SK-N-SH (cell line): ENCODE results near the gene CYP26C1. TPM values are rescaled to one million over a fixed set of nuclear protein-coding genes. Genes with fewer than 3 reads are reported as not detected.
"Not testable (repeated sequence)": the region's sequence is repeated elsewhere in the genome, so short reads cannot be mapped to it uniquely, and the experiment has no call there.

Experiments used
- CTCF ChIA-PET: fragments of 300-600, 350-600 bp; formaldehyde crosslinking; extraction: SDS; loops from one replicate; lab custom pipeline; 2021; lab: Yijun Ruan, JAX
- POLR2A ChIA-PET: fragments of 350-600 bp; sonication (Branson Sonifier 250); formaldehyde crosslinking; extraction: SDS; loops from one replicate; lab custom pipeline; 2020; ENCODE audit warnings: antibody characterized with exemption, inconsistent platforms; lab: Yijun Ruan, JAX
- DNase-seq: peaks from one replicate; pipeline ENCODE4 v3.0.0; 2012
- H2AFZ ChIP-seq: fragments of 200-600 bp; sonication (generic); 2 replicates; pipeline ENCODE4 v1.8.1; 2016; ENCODE audit warnings: antibody characterized with exemption, mild to moderate bottlenecking, low read depth
- H3F3A ChIP-seq: fragments of 200-600 bp; sonication (generic); replicated peaks from 2 replicates; pipeline ENCODE3; 2016; ENCODE audit warnings: antibody characterized with exemption, mild to moderate bottlenecking; ENCODE audit not compliant: insufficient read depth
- H3K27ac ChIP-seq, 2 experiments: fragments of 200-500 bp in 1 of 2; fragments of 200-600 bp in 1 of 2; sonication (Bioruptor generic) in 1 of 2; sonication (generic), shearing (Covaris generic) in 1 of 2; 2 replicates each; pipeline versions ENCODE4 v1.5.1 to v1.6.1; 2014 to 2016; ENCODE audit warnings: low read depth in 2 of 2, inconsistent platforms in 1 of 2, low read length in 1 of 2, mild to moderate bottlenecking in 1 of 2, mixed read lengths in 1 of 2
- H3K27me3 ChIP-seq: fragments of 200-600 bp; sonication (generic), shearing (Covaris generic); 2 replicates; pipeline ENCODE4 v1.6.1; 2016; ENCODE audit warnings: mixed run types; ENCODE audit not compliant: insufficient read depth
- H3K36me3 ChIP-seq, 2 experiments: fragments of 200-500 bp in 1 of 2; fragments of 200-600 bp in 1 of 2; sonication (Bioruptor generic) in 1 of 2; sonication (generic) in 1 of 2; replicated peaks in 1 of 2; 2 replicates each; pipeline versions ENCODE3 to v1.5.1; 2014 to 2016; ENCODE audit warnings: low read length in 1 of 2, mild to moderate bottlenecking in 1 of 2; ENCODE audit not compliant: insufficient read depth in 2 of 2, control insufficient read depth in 1 of 2
- H3K4me1 ChIP-seq, 2 experiments: fragments of 200-500 bp in 1 of 2; fragments of 200-600 bp in 1 of 2; sonication (Bioruptor generic) in 1 of 2; sonication (generic), shearing (Covaris generic) in 1 of 2; 2 replicates each; pipeline versions ENCODE4 v1.5.1 to v1.6.1; 2014 to 2016; ENCODE audit warnings: low read depth in 1 of 2, low read length in 1 of 2, mixed run types in 1 of 2; ENCODE audit not compliant: insufficient read depth in 2 of 2, control insufficient read depth in 1 of 2
- H3K4me2 ChIP-seq: fragments of 200-600 bp; sonication (generic), shearing (Covaris generic); 2 replicates; pipeline ENCODE4 v1.6.1; 2017; ENCODE audit warnings: mixed run types
- H3K4me3 ChIP-seq, 2 experiments: fragments of 200-500 bp in 1 of 2; fragments of 200-600 bp in 1 of 2; sonication (Bioruptor generic) in 1 of 2; sonication (generic), shearing (Covaris generic) in 1 of 2; 2 replicates each; pipeline versions ENCODE4 v1.5.1 to v1.8.1; 2014 to 2016; ENCODE audit warnings: low read depth in 2 of 2, inconsistent platforms in 1 of 2, low read length in 1 of 2, mild to moderate bottlenecking in 1 of 2, mixed read lengths in 1 of 2, moderate library complexity in 1 of 2
- H3K79me2 ChIP-seq: fragments of 200-600 bp; sonication (generic); 2 replicates; pipeline ENCODE4 v1.8.1; 2017; ENCODE audit warnings: mild to moderate bottlenecking; ENCODE audit not compliant: insufficient read depth
- H3K9ac ChIP-seq: fragments of 200-600 bp; sonication (generic); 2 replicates; pipeline ENCODE4 v1.6.1; 2017; ENCODE audit warnings: mixed run types
- H3K9me2 ChIP-seq: fragments of 200-600 bp; sonication (generic); 2 replicates; pipeline ENCODE4 v1.6.1; 2017; ENCODE audit warnings: mixed run types
- H3K9me3 ChIP-seq: fragments of 200-600 bp; sonication (generic); 2 replicates; pipeline ENCODE4 v1.6.1; 2017; ENCODE audit warnings: mixed run types, mild to moderate bottlenecking, moderate library complexity
- H4K20me1 ChIP-seq: fragments of 200-600 bp; sonication (generic); 2 replicates; pipeline ENCODE4 v1.6.1; 2017; ENCODE audit warnings: mild to moderate bottlenecking, mixed run types; ENCODE audit not compliant: insufficient read depth
- FOXJ3 ChIP-seq: sonication (generic); formaldehyde crosslinking; IDR thresholded peaks from 2 replicates; pipeline ENCODE4 v1.5.1; 2020; ENCODE audit warnings: mild to moderate bottlenecking, missing genetic modification reagents
- GABPA ChIP-seq: IDR thresholded peaks from 2 replicates; pipeline ENCODE4 v1.4.0; 2012; ENCODE audit warnings: low read depth, mild to moderate bottlenecking
- JUND ChIP-seq: IDR thresholded peaks from 2 replicates; pipeline ENCODE4 v1.4.0; 2012
- NFIC ChIP-seq: IDR thresholded peaks from 2 replicates; pipeline ENCODE4 v1.4.0; 2012; ENCODE audit warnings: borderline replicate concordance
- RCOR1 ChIP-seq: fragments of 150-350 bp; IDR thresholded peaks from 2 replicates; pipeline ENCODE4 v1.6.1; 2017; ENCODE audit warnings: antibody characterized with exemption, low read length
- SIN3A ChIP-seq: IDR thresholded peaks from 2 replicates; pipeline ENCODE4 v1.6.1; 2012; ENCODE audit warnings: low read depth, mild to moderate bottlenecking, low read length, moderate library complexity, borderline replicate concordance
- TAF1 ChIP-seq: IDR thresholded peaks from 2 replicates; pipeline ENCODE4 v1.6.1; 2012; ENCODE audit warnings: low read depth, mild to moderate bottlenecking, low read length, moderate library complexity, borderline replicate concordance
- WGBS: methylation state at CpG from one replicate; pipeline ENCODE4 v1.1.6; 2017; ENCODE audit warnings: low lambda C conversion rate; 5-methylcytosine and 5-hydroxymethylcytosine counted together
- polyA plus RNA-seq, 3 experiments: library from polyadenylated mRNA; depleted of rRNA; stranded (reverse); fragments of >200 nt; gene quantifications; 2 replicates each; pipeline ENCODE4 v1.2.3, GENCODE V29; 2012
- TF ChIP-seq, protein P1 (sequence below): fragments of 200-600 bp; sonication (generic); IDR thresholded peaks from 2 replicates; pipeline ENCODE4 v1.6.1; 2017; ENCODE audit warnings: antibody characterized with exemption, mild to moderate bottlenecking, moderate library complexity
- TF ChIP-seq, protein P2 (sequence below): IDR thresholded peaks from 2 replicates; pipeline ENCODE4 v1.4.0; 2012; ENCODE audit warnings: low read depth, borderline replicate concordance
- TF ChIP-seq, protein P3 (sequence below): fragments of 150-350 bp; IDR thresholded peaks from 2 replicates; pipeline ENCODE4 v1.6.1; 2017; ENCODE audit warnings: antibody characterized with exemption, low read length, low read depth, borderline replicate concordance

CYP26C1 gene
- polyA plus RNA-seq, 1 of the 3 experiments (the other 2 are of a cell fraction), result not detected

DNA sequence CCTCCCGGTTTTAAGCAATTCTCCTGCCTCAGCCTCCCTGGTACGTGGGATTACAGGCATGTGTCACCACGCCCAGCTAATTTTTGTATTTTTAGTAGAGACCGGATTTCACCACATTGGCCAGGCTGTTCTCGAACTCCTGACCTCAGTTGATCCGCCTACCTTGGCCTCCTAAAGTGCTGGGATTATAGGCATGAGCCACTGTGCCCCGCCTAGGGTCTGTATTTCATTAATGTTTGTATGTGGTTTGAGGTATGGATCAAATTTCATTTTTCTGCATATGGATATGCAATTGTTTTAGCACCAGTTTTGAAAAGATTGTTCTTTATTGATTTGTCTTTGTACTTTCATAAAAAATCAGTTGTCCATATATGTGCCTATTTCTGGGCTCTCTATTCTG is 39.1 kb downstream of the CYP26C1 start:
- DNase-seq, result no peak
- CTCF ChIA-PET, result interaction anchor here (1.4 to 2.0 kb wide), 2 partner anchors 16 to 20 kb away, joined by 3 to 4 read pairs; no protein-coding TSS in a partner anchor
- no peaks in the 10 kb centered on the region for H3K9me2 ChIP-seq

DNA sequence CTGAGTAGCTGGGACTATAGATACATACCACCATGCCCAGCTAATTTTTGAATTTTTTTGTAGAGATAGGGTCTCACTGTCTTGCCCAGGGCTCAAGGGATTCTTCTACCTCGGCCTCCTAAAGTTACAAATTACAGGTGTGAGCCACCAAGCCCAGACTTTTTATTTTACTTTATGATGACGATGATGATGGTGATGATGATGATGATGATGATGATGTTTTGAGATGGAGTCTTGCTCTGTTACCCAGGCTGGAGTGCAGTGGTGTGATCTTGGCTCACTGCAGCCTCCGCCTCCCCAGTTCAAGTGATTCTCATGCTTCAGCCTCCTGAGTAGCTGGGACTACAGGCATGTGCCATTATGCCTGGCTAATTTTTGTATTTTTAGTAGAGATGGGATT is 40.5 kb downstream of the CYP26C1 start:
- H2AFZ ChIP-seq, H3K27ac ChIP-seq, DNase-seq, H4K20me1 ChIP-seq, H3K36me3 ChIP-seq, POLR2A ChIA-PET, H3K79me2 ChIP-seq, H3K27me3 ChIP-seq, H3K9me2 ChIP-seq, H3F3A ChIP-seq, H3K9ac ChIP-seq, H3K4me3 ChIP-seq, H3K9me3 ChIP-seq, H3K4me2 ChIP-seq, H3K4me1 ChIP-seq: not testable (repeated sequence)
- CTCF ChIA-PET, result interaction anchor here (0.7 to 2.0 kb wide), 3 partner anchors 15 to 21 kb away, joined by 3 to 4 read pairs (median 3); no protein-coding TSS in a partner anchor
- 56% methylated on average over 3 of the region's 3 CpGs for WGBS

More for the DNA sequence above, 39.1 kb downstream of the CYP26C1 start:
- Histone ChIP-seq H3K4me1 (no peaks in the 10 kb centered on the region), H3F3A (no peaks in the 10 kb centered on the region), H3K4me3 (no peak overlapping the region), H2AFZ (no peak overlapping the region), H3K9me3 (no peaks in the 10 kb centered on the region), H3K27me3 (no peaks in the 10 kb centered on the region), H3K36me3 (no peaks in the 10 kb centered on the region), H3K4me2 (no peak overlapping the region), H4K20me1 (no peaks in the 10 kb centered on the region), H3K79me2 (no peaks in the 10 kb centered on the region), H3K27ac (no peak overlapping the region), H3K9ac (no peak overlapping the region)
- TF ChIP-seq, protein P1, sequence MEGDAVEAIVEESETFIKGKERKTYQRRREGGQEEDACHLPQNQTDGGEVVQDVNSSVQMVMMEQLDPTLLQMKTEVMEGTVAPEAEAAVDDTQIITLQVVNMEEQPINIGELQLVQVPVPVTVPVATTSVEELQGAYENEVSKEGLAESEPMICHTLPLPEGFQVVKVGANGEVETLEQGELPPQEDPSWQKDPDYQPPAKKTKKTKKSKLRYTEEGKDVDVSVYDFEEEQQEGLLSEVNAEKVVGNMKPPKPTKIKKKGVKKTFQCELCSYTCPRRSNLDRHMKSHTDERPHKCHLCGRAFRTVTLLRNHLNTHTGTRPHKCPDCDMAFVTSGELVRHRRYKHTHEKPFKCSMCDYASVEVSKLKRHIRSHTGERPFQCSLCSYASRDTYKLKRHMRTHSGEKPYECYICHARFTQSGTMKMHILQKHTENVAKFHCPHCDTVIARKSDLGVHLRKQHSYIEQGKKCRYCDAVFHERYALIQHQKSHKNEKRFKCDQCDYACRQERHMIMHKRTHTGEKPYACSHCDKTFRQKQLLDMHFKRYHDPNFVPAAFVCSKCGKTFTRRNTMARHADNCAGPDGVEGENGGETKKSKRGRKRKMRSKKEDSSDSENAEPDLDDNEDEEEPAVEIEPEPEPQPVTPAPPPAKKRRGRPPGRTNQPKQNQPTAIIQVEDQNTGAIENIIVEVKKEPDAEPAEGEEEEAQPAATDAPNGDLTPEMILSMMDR, result no peak
- TF ChIP-seq NFIC, result no peak
- no peak for TF ChIP-seq FOXJ3
- TF ChIP-seq, protein P2, sequence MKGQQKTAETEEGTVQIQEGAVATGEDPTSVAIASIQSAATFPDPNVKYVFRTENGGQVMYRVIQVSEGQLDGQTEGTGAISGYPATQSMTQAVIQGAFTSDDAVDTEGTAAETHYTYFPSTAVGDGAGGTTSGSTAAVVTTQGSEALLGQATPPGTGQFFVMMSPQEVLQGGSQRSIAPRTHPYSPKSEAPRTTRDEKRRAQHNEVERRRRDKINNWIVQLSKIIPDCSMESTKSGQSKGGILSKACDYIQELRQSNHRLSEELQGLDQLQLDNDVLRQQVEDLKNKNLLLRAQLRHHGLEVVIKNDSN, result no peak
- no peak for TF ChIP-seq JUND
- TF ChIP-seq SIN3A, result no peak
- no peak for TF ChIP-seq TAF1
- POLR2A ChIA-PET, result no interaction called here
- WGBS, result 58% methylated on average over 7 of the region's 7 CpGs

DNA sequence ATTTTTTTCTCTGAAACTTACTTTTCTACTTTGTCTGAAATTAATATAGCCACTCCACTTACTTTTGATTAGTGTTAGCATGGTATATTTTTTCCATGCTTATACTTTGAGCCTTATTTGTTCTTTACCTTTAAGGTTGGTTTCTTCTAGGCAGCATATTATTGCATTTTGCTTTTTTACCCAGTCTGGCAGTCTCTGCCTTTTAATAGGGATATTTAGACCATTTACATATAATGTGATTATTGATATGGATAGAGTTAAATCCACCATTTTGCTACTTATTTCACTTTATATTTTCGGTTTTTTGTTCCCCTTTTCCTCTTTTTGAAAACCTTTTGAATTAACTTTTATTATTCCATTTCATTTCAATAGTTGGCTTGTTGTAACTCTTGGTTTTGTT is 43.4 kb downstream of the CYP26C1 start:
- no peaks in the 10 kb centered on the region for H4K20me1 ChIP-seq
- no peaks in the 10 kb centered on the region for H3K9me3 ChIP-seq
- no peak overlapping the region for H2AFZ ChIP-seq
- H3K4me3 ChIP-seq, result no peak overlapping the region
- TF ChIP-seq, protein P3, sequence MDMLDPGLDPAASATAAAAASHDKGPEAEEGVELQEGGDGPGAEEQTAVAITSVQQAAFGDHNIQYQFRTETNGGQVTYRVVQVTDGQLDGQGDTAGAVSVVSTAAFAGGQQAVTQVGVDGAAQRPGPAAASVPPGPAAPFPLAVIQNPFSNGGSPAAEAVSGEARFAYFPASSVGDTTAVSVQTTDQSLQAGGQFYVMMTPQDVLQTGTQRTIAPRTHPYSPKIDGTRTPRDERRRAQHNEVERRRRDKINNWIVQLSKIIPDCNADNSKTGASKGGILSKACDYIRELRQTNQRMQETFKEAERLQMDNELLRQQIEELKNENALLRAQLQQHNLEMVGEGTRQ, result no peak
- TF ChIP-seq, protein P1, result no peak
- no peak for TF ChIP-seq JUND
- no peak for TF ChIP-seq RCOR1
- TF ChIP-seq GABPA, result no peak
- H3F3A ChIP-seq, result no peaks in the 10 kb centered on the region
- CTCF ChIA-PET, result interaction anchor here (1.9 kb wide), 1 partner anchor 12 kb away, joined by 10 read pairs; no protein-coding TSS in a partner anchor
- H3K9me2 ChIP-seq, result no peaks in the 10 kb centered on the region
- H3K9ac ChIP-seq, result no peak overlapping the region
- H3K36me3 ChIP-seq, result no peaks in the 10 kb centered on the region
- H3K4me2 ChIP-seq, result no peak overlapping the region
- no peaks in the 10 kb centered on the region for H3K79me2 ChIP-seq
- no peak for DNase-seq
- POLR2A ChIA-PET, result no interaction called here
- no peaks in the 10 kb centered on the region for H3K4me1 ChIP-seq
- no peaks in the 10 kb centered on the region for H3K27me3 ChIP-seq
- WGBS, result 10% methylated on average over 1 of the region's 1 CpG
- H3K27ac ChIP-seq, result no peak overlapping the region
